Measurements from ENCODE around the gene CCL8.

Gene CCL8

DNA sequence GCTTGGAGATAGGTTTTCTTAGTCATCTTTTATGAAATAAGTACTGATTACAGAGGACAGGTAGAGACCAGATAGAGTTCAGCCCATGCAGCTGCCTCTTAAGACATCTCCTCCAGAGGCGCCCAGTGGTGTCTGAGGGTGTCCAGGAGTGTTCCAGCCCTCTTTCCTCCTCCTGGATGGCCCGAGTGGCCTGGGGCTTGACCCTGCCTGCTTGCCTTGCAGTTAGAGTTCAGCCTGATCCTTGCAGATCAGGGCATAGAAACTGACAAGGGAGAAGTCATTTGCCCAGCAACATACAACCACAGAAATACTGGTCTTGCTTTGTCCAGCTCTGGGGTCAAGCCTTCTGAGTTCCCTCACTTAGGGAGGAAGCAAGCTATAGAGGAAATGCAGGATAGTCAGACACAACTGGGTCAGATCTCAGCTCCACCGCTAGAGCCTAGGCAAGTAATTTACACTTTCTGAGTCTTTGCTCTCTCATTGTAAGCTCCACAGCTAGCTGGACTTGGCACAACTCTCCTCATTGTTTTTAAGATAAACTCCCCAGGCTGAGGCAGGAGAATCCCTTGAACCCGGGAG, 47.4 kb downstream of the CCL8 start:
- DNase-seq (ENCODE audit: low read depth in 2 of 3, low spot score in 1 of 3), result no peak

DNA sequence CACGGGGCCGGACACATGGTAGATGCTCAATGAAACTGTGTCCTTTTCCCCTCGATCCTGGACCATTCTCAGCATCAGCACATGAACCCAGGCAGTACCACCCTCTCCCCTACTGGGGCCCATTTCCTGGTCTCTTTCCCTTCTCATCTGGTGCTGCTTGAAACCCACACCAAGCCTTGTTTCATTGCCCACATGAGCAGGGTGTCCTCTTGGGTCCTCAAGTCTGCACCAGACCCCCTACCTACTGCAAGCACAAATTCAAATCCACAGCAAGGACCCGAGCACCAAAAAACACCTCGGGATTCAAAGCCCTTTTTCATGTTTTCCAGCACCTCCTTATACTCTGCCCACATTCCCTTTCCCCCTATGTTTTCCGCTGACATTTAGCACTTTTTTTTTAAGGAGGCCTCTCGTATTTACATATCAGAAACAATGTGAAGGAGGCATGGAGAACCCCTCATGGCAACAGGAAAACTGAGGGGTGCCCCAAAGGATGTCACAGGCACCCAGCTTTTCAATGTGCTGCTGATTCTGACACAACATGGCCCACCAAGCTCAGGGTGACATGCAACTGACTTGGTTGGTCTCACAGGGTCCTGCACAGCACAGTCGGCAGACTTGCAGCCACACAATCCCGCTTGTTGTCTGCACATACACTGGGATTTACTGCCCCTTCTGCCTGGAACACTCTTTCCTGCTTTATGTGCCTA, 48.4 kb downstream of the CCL8 start:
- no peak for DNase-seq (ENCODE audit: low read depth in 2 of 3, low spot score in 1 of 3)

DNA sequence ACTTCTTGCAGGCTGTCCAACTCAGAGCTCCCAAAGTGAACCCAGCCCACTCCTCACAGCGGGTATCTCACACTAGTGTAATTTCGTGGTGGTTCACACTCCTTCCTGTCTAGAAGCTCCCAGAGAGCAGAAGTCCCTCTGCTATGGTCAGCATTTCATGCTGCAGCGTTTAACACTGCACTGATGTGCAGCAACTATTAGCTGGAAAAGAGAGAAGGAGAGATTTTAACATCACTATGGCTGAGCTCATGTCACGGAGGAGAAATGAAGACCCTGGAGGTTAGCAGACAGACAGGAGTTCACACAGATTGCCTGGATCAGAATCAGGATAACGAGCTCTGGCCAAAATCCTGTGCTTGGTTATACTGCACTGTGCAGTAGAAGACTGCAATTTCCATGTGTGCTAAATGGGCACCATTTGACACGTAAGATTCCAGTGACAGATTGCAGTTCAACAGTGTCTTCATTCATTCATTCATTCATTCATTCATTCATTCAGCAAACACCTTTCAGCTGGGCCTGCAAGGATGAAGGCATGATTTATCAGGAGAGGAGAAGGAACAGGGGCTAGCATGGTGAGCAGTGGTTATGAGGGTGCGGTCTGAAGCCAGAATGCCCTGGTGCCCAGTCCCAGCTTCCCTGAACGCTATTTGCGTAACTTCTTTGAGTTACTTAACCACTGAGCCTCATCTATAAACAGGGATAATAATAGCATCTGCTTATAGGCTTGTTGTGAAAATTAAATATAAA, 49.1 kb downstream of the CCL8 start:
- no peak for DNase-seq (ENCODE audit: low read depth in 2 of 3, low spot score in 1 of 3)

DNA sequence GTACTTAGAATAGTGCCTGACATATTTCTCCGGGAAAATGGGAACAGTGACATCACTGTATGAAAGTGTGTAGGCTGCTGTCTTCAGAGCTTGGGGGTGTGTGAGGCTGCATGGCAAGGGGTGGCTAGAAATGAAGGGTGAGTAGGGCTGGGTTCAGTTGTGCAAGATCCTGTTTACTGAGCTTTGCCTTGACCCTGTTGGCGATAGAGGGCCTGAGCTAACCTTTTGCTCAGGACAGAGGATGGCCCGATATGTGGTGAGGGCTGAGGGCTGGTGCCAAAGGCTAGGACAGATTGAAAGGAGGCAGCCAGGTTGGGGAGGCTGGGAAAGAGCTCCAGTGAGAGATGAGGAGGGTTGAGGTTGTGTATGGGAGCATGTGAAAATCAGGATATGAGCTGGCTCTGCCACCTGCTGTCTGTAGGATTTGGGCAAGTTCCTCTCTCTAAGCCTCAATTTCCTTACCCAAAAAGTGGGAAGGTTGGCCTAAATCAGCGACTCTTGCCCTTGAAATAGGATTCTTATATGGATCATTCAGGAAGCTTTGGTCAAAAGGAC, 49.8 kb downstream of the CCL8 start:
- no peak for DNase-seq (ENCODE audit: low read depth in 2 of 3, low spot score in 1 of 3)

GRCh38 chr17:34369571-34369970, 50.3 kb downstream of the CCL8 start:
- no peak for DNase-seq (ENCODE audit: low read depth in 2 of 3, low spot score in 1 of 3)

DNA sequence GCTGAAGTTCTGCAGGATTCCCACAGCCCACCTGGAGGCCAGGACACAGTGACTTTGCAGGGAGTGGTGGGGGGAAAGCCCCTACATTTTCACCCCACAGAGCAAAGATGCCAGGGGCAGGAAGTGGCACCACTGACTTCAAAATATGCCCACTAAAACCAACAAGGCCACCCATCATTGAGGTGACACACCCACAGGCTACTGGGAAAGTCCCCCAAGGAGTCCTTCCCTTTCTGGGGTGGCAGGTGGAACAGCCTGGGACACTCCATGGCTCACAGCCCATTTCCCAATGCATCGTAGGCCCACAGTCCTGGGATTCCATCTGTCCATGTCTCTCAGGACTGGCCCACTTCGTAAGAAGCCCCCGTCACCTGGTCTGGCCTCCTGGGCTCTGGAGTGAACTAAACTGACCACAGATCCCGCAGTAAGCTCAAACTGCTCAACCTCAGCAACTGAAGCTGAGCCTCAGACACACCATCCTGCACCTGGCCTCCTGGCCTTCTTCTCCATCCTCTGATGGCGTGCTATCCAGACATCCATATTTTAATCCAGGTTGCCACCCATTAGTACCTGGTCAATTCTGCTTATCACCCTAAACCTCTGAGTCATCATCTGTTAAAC, 51.3 kb downstream of the CCL8 start:
- no peak for DNase-seq (ENCODE audit: low read depth in 2 of 3, low spot score in 1 of 3)

DNA sequence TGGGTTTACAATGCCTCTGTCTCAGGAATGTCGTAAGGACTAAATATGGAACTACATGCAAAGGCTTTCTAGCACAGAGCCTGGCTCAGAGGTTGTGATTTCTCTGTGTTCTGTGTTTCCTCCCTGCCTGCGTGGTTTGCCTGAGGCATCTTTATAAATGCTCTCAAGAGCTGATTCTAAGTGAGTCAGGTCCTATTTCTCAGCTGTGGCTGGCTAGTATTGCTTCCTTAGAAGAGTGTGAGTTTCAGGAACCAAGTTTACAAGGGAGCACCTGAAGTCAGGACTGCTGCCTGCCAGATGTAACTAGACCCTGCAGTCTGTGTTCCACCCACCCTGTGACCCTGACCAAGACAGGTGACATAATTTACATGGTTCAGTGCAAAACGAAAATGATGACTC, 51.8 kb downstream of the CCL8 start:
- DNase-seq (ENCODE audit: low read depth in 2 of 3, low spot score in 1 of 3), result no peak

Data from stimulated activated CD4-positive, alpha-beta T cell treated with anti-CD3 and anti-CD28 coated beads, Interleukin-12 subunit alpha, Interleukin-12 subunit beta, amount 100 ng/mL, for 48 hours (primary cell).